HFFc6 (cell line): ENCODE data around the gene PPOX. TPM values are rescaled to one million over a fixed set of nuclear protein-coding genes. Genes with fewer than 3 reads are reported as not detected.

Experiments
- total RNA-seq, 6 experiments: library from RNA; stranded (reverse); fragmentation: NEBNext Ultra II Directional; extraction: Animal tissue kit (Norgen Biotek cat#: 25700); gene quantifications; 2 replicates in 1 of 6; 3 replicates in 5 of 6; pipeline ENCODE4 v1.2.3, GENCODE V29; 2021

The PPOX gene
- total RNA-seq, 6 experiments from 2014 or later: 11.8 to 15.2 (median 13.5) TPM

Other genes with a start within 250 kb of the PPOX start
- not detected for gene ITLN2, start 211.6 kb upstream of the PPOX start, total RNA-seq
- gene F11R, start 145.3 kb upstream of the PPOX start, total RNA-seq: under 1 TPM in 4 of 6 experiments, not detected in 2; 0.05 to 0.38 (median 0.14) TPM
- gene TSTD1, start 127.5 kb upstream of the PPOX start, total RNA-seq: not detected
- gene USF1, start 120.4 kb upstream of the PPOX start, total RNA-seq: 10 to 100 TPM; 31.2 to 38.0 (median 33.4) TPM
- not detected for gene ARHGAP30, start 96.5 kb upstream of the PPOX start, total RNA-seq
- gene NECTIN4, start 76.9 kb upstream of the PPOX start, total RNA-seq: under 1 TPM in 2 of 6 experiments, not detected in 4; 0.09 to 0.14 TPM
- 1 to 10 TPM; 1.3 to 2.7 (median 2.1) TPM for gene KLHDC9, start 68.1 kb upstream of the PPOX start, total RNA-seq
- gene PFDN2, start 48.4 kb upstream of the PPOX start, total RNA-seq: 100 to 1,000 TPM in 2 of 6 experiments, 10 to 100 TPM in 4; 77.4 to 114 (median 92.8) TPM
- 10 to 100 TPM; 26.2 to 35.1 (median 32.5) TPM for gene NIT1, start 48.3 kb upstream of the PPOX start, total RNA-seq
- 10 to 100 TPM; 29.8 to 39.2 (median 36.0) TPM for gene DEDD, start 33.8 kb upstream of the PPOX start, total RNA-seq
- 10 to 100 TPM; 83.8 to 92.6 (median 85.1) TPM for gene UFC1, start 12.4 kb upstream of the PPOX start, total RNA-seq
- 10 to 100 TPM; 16.6 to 18.9 (median 17.2) TPM for gene USP21, start 6.9 kb upstream of the PPOX start, total RNA-seq
- 10 to 100 TPM; 31.0 to 38.2 (median 35.4) TPM for gene B4GALT3, start 11.1 kb downstream of the PPOX start, total RNA-seq
- gene ADAMTS4, start 32.6 kb downstream of the PPOX start, total RNA-seq: 1 to 10 TPM; 3.4 to 8.3 (median 6.5) TPM
- gene NDUFS2, start 35.9 kb downstream of the PPOX start, total RNA-seq: 10 to 100 TPM; 81.5 to 90.8 (median 85.8) TPM
- gene FCER1G, start 48.9 kb downstream of the PPOX start, total RNA-seq: 1 to 10 TPM in 1 of 6 experiments, under 1 TPM in 4, not detected in 1; 0.33 to 1.0 (median 0.53) TPM
- not detected for gene APOA2, start 57.2 kb downstream of the PPOX start, total RNA-seq
- gene TOMM40L, start 59.6 kb downstream of the PPOX start, total RNA-seq: 10 to 100 TPM in 5 of 6 experiments, 1 to 10 TPM in 1; 9.8 to 13.6 (median 10.6) TPM
- gene NR1I3, start 71.8 kb downstream of the PPOX start, total RNA-seq: not detected
- gene PCP4L1, start 92.3 kb downstream of the PPOX start, total RNA-seq: not detected
- 1 to 10 TPM in 1 of 6 experiments, under 1 TPM in 5; 0.28 to 1.1 (median 0.64) TPM for gene MPZ, start 143.5 kb downstream of the PPOX start, total RNA-seq
- gene SDHC, start 148.0 kb downstream of the PPOX start, total RNA-seq: 100 to 1,000 TPM; 237 to 285 (median 247) TPM
- not detected for gene CFAP126, start 201.4 kb downstream of the PPOX start, total RNA-seq